GM19328 (cell line): ENCODE results near the gene TMIGD2.
"Not testable (repeated sequence)": the region's sequence is repeated elsewhere in the genome, so short reads cannot be mapped to it uniquely, and the experiment has no call there.

Experiments used
- ATAC-seq: cut with Tn5 transposase; IDR thresholded peaks from one replicate; pipeline ENCODE4 v1.9.1; 2021; ENCODE audit warnings: mild to moderate bottlenecking, moderate library complexity; ENCODE audit not compliant: unreplicated experiment

Gene TMIGD2

GRCh38 chr19:4267901-4268815 lies 34.0 kb downstream of the TMIGD2 start:
- no peak for ATAC-seq

- ATAC-seq: no peak
These were observed 34.9 kb downstream of the TMIGD2 start for GRCh38 chr19:4267101-4267900.

- ATAC-seq: no peak
These were observed 35.8 kb downstream of the TMIGD2 start for GRCh38 chr19:4266253-4267000.

- ATAC-seq: no peak
These were observed 37.4 kb downstream of the TMIGD2 start for GRCh38 chr19:4264812-4265211.

- no peak for ATAC-seq
These were observed 41.5 kb downstream of the TMIGD2 start for GRCh38 chr19:4260613-4261191.

GRCh38 chr19:4258181-4258580 lies 44.0 kb downstream of the TMIGD2 start:
- ATAC-seq: no peak

GRCh38 chr19:4257025-4257424 lies 45.2 kb downstream of the TMIGD2 start:
- no peak for ATAC-seq

- ATAC-seq: no peak
These were observed 45.6 kb downstream of the TMIGD2 start for GRCh38 chr19:4256563-4256962.

GRCh38 chr19:4246767-4247593 lies 55.2 kb downstream of the TMIGD2 start, which contains the start of gene YJU2:
Gene YJU2, plus strand, starts transcription at chr19:4247080. Its CDS starts 67 bp downstream, at chr19:4247147.
- peak; percentile 77 for ATAC-seq

- not testable (repeated sequence) for ATAC-seq
These were observed 56.3 kb downstream of the TMIGD2 start for GRCh38 chr19:4245938-4246337.
